ENCODE data around the gene DPP4. TPM values are rescaled to one million over a fixed set of nuclear protein-coding genes. Genes with fewer than 3 reads are reported as not detected.

The DPP4 gene
- total and polyA plus RNA-seq, 7 experiments from 2014 or later = 35.7 to 188 (median 48.9) TPM

DNA sequence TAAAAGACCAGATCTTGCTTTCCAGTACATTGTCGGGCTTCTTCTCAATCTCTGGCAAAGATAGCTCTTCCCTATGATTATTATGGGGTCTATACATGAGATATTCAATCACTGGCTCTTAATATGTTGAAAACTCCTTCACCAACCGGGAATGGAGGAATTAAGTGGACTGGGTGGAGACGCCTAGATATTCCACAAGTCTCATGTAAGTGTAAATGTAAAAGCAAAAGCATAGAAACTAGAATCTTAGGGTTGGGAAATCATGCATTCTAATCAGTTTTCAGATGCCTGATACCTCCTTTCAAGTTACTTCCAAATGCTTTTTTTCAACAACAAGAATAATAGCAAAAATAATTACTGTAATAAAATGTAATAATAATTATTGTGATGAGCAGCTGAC lies 38.0 kb downstream of the DPP4 start:
- Mint-ChIP-seq H3K9me3 (peaks cover 0 to 3% (median 0%) of the 10 kb centered on the region in 11 donors), H3K36me3 (peaks cover 26 to 76% (median 58%) of the 10 kb centered on the region in 5 donors), H3K27ac (no peak overlapping the region), H3K4me1 (peaks cover 0 to 32% (median 12%) of the 10 kb centered on the region in 7 donors), H3K4me3 (no peak overlapping the region), H3K27me3 (no peaks in the 10 kb centered on the region)
- no peak for DNase-seq
- no peak overlapping the region for H3K27ac ChIP-seq (ENCODE audit: low read depth, low read length)
- intact Hi-C loops (cut with micrococcal nuclease) = loop anchor here in 1 of 2 donors (2.0 kb wide), 1 partner anchor 15 kb away; no protein-coding TSS in a partner anchor
- H3K9me3 ChIP-seq (ENCODE audit: control insufficient read depth in 2 of 3, low read length in 3 of 3) = no peaks in the 10 kb centered on the region
- H3K4me1 ChIP-seq (ENCODE audit: control insufficient read depth in 2 of 2, insufficient read depth in 2 of 2, low read length in 2 of 2) = no peaks in the 10 kb centered on the region
- H3K36me3 ChIP-seq (ENCODE audit: control insufficient read depth in 2 of 3, insufficient read depth in 3 of 3, low read length in 3 of 3) = peaks cover 0 to 40% (median 3%) of the 10 kb centered on the region in 3 experiments
- H3K27me3 ChIP-seq (ENCODE audit: control insufficient read depth in 2 of 2, insufficient read depth in 2 of 2, low read length in 2 of 2) = no peaks in the 10 kb centered on the region
- ATAC-seq = no peak
- POLR2A ChIA-PET = no interaction called here
- no peak overlapping the region for H3K4me3 ChIP-seq (ENCODE audit: low read length)
- CTCF ChIA-PET = no interaction called here

DNA sequence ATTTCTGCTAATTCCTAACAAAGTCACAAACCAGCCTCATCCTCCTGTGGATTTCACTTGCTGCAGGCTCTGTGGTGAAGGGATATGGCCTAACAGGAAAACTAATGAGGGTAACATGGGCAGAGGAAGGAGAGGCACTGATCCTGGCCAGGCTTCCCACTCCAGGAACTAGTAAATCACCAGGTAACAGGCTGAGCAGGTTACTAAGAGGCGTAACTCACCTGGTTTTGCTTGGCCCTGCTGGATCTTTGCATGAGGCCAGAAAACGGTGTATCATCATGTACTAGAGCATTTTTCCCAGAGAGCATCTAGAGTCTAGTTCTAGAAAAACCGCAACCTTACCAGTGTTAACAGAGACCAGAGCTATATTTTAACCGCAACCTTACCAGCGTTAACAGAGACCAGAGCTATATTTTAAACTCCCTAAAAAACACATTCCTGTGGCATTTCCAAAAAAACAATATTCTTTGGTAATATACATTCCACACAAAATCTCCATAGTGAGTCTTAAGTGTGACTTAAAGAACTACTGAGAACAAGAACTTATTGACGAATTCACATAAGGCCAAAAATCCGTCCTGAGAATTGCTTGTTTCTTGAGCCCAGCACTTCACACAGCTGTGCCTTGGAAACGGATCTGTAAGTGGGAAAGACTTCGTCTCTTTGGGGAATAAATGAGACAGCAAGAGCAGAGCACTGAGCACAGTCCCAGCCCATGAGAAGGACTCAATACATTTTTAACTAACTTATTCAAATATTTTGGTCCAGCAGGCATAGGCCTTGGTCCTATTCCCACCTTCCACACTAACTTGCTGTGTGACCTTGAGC lies 43.4 kb downstream of the DPP4 start:
- H3K27ac Mint-ChIP-seq = peak overlapping the region in 8 of 9 donors; percentile 7 to 69 (median 38)
- no peaks in the 10 kb centered on the region for H3K27me3 ChIP-seq (ENCODE audit: control insufficient read depth in 2 of 2, insufficient read depth in 2 of 2, low read length in 2 of 2)
- no peaks in the 10 kb centered on the region for H3K9me3 Mint-ChIP-seq
- peaks cover 23 to 81% (median 68%) of the 10 kb centered on the region in 5 donors for H3K36me3 Mint-ChIP-seq
- H3K4me3 Mint-ChIP-seq = no peak overlapping the region
- no peak for ATAC-seq
- intact Hi-C loops (cut with micrococcal nuclease) = no loop called here
- H3K4me1 Mint-ChIP-seq = peaks cover under 1 to 36% (median 20%) of the 10 kb centered on the region in 7 donors
- no peaks in the 10 kb centered on the region for H3K9me3 ChIP-seq (ENCODE audit: control insufficient read depth in 2 of 3, low read length in 3 of 3)
- H3K4me1 ChIP-seq (ENCODE audit: control insufficient read depth in 2 of 2, insufficient read depth in 2 of 2, low read length in 2 of 2) = no peaks in the 10 kb centered on the region
- ChIA-PET CTCF (interaction anchor here (0.6 kb wide), 1 partner anchor 21 kb away, joined by 7 read pairs; no protein-coding TSS in a partner anchor), POLR2A (interaction anchor here (2.2 kb wide), 1 partner anchor 8 kb away, joined by 6 read pairs; no protein-coding TSS in a partner anchor)
- no peak overlapping the region for H3K27ac ChIP-seq (ENCODE audit: low read depth, low read length)
- H3K36me3 ChIP-seq (ENCODE audit: control insufficient read depth in 2 of 3, insufficient read depth in 3 of 3, low read length in 3 of 3) = peaks cover 0 to 43% (median 3%) of the 10 kb centered on the region in 3 experiments
- no peak overlapping the region for H3K4me3 ChIP-seq (ENCODE audit: low read length)
- H3K27me3 Mint-ChIP-seq = no peaks in the 10 kb centered on the region
- no peak for DNase-seq

DNA sequence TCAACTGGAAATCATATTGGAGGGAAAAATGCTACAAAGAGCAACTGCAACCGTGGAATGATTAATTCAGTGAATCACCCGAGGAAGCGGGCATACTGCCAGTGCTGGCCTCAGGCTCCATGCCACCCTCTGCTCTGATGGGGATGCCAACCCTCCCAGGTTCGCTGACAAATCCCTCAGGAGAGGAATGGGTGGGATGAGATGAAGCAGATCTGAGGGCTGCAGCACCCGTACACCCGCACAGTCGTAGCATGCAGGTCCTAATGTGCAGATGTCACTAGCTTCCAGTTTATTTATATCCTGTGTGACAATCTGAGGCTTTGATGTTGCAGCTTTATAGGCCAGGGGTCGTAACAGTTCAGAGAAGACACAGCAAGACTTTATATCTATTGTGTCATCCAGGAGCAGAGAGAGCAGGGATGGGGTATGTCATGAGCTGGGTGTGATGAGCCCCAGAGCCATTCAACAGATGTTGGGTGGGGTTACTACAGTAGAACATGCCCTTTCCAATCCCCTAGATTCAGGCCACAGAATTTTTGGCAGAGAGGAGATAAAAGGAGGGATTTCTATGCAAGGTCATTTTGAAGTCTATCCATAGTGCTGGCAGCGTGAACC lies 44.6 kb downstream of the DPP4 start:
- no peak overlapping the region for H3K4me3 Mint-ChIP-seq
- H3K27ac Mint-ChIP-seq = peak overlapping the region in 7 of 9 donors; percentile 19 to 70 (median 46)
- POLR2A ChIA-PET = interaction anchor here (0.6 to 7.3 kb wide), 2 partner anchors 16 to 36 kb away, joined by 5 to 52 read pairs; no protein-coding TSS in a partner anchor
- Histone ChIP-seq H3K27me3 (ENCODE audit: control insufficient read depth in 2 of 2, insufficient read depth in 2 of 2, low read length in 2 of 2) (no peaks in the 10 kb centered on the region), H3K4me3 (ENCODE audit: low read length) (no peak overlapping the region), H3K4me1 (ENCODE audit: control insufficient read depth in 2 of 2, insufficient read depth in 2 of 2, low read length in 2 of 2) (peaks cover 0 to 7% of the 10 kb centered on the region in 2 donors), H3K36me3 (ENCODE audit: control insufficient read depth in 2 of 3, insufficient read depth in 3 of 3, low read length in 3 of 3) (peaks cover 0 to 38% (median 3%) of the 10 kb centered on the region in 3 experiments), H3K9me3 (ENCODE audit: control insufficient read depth in 2 of 3, low read length in 3 of 3) (no peaks in the 10 kb centered on the region), H3K27ac (ENCODE audit: low read depth, low read length) (no peak overlapping the region)
- CTCF ChIA-PET = no interaction called here
- H3K36me3 Mint-ChIP-seq = peaks cover 19 to 80% (median 67%) of the 10 kb centered on the region in 5 donors
- intact Hi-C loops (cut with micrococcal nuclease) = no loop called here
- no peaks in the 10 kb centered on the region for H3K27me3 Mint-ChIP-seq
- H3K4me1 Mint-ChIP-seq = peaks cover 5 to 45% (median 32%) of the 10 kb centered on the region in 7 donors
- no peaks in the 10 kb centered on the region for H3K9me3 Mint-ChIP-seq
- DNase-seq (no peak), ATAC-seq (no peak)

DNA sequence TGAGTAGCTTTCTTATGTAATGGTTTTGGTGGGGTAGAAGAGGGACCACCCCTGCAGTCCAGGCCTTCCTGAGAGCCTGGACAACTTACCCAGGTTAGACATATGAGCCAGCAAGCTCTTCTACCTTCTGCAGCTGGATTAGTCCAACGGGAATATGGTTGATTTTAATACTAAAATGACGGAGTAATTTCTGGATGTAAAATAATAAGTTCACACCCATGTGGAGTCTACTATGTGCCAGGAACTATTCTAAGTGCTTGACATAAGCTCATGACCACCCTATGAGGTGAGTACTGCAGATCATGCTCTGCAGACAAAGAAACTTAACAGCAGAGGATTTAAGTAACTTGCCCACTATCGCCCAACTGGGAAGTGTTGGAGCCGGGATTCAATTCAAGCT lies 45.5 kb downstream of the DPP4 start:
- Histone ChIP-seq H3K36me3 (ENCODE audit: control insufficient read depth in 2 of 3, insufficient read depth in 3 of 3, low read length in 3 of 3) (peaks cover 0 to 37% (median 3%) of the 10 kb centered on the region in 3 experiments), H3K27me3 (ENCODE audit: control insufficient read depth in 2 of 2, insufficient read depth in 2 of 2, low read length in 2 of 2) (no peaks in the 10 kb centered on the region), H3K4me1 (ENCODE audit: control insufficient read depth in 2 of 2, insufficient read depth in 2 of 2, low read length in 2 of 2) (peaks cover 0 to 12% of the 10 kb centered on the region in 2 donors), H3K9me3 (ENCODE audit: control insufficient read depth in 2 of 3, low read length in 3 of 3) (no peaks in the 10 kb centered on the region), H3K4me3 (ENCODE audit: low read length) (no peak overlapping the region), H3K27ac (ENCODE audit: low read depth, low read length) (no peak overlapping the region)
- Mint-ChIP-seq H3K4me1 (peaks cover 6 to 53% (median 41%) of the 10 kb centered on the region in 7 donors), H3K27ac (peak overlapping the region in 3 of 9 donors; percentile 4 to 78 (median 22)), H3K4me3 (no peak overlapping the region), H3K36me3 (peaks cover 20 to 82% (median 63%) of the 10 kb centered on the region in 5 donors), H3K9me3 (no peaks in the 10 kb centered on the region), H3K27me3 (no peaks in the 10 kb centered on the region)
- POLR2A ChIA-PET = interaction anchor here (7.3 kb wide), 1 partner anchor 15 kb away, joined by 52 read pairs; no protein-coding TSS in a partner anchor
- intact Hi-C loops (cut with micrococcal nuclease) = no loop called here
- CTCF ChIA-PET = interaction anchor here (0.7 kb wide), 1 partner anchor 43 kb away, joined by 3 read pairs; no protein-coding TSS in a partner anchor
- ATAC-seq (no peak), DNase-seq (no peak)

DNA sequence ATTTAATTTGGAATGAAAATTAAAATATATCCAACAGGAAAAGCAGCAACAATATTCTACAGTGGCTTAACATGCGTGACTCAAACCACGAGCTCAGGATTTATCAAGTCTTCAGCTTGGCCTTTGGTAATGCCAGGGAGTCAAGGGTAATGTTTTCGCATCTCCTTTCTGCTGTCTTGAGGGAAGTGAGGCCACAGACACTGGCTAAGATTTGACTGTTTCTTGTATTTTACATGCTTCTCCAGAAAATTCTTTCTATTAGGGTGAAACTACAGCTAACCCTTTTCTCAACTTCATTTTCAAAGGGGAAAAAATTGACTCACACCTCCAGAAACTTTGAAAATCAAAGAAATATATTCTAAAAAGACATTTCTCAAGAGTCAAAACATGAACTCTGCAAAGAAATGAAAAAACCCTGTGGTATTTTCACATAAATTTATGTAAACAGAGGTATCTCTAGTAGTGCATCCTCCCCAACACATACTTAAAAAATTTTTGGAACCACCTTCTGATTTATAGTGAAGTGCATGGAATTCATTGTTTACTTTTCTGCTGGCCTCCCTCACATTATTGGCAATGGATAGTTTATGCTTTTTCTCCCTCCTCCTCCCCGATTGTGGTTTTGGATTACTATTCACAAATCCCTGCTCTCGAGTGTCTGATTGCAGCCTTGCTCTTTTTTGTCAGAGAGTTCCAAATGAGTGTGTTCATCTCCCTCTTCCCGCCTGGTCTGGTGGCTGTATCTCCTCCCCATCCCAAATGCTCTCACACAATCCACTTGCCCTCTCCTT lies 48.7 kb downstream of the DPP4 start:
- POLR2A ChIA-PET = interaction anchor here (0.6 to 7.3 kb wide), 3 partner anchors 12 to 29 kb away, joined by 4 to 52 read pairs (median 4); no protein-coding TSS in a partner anchor
- intact Hi-C loops (cut with micrococcal nuclease) = no loop called here
- peaks cover 20 to 77% (median 65%) of the 10 kb centered on the region in 7 donors for H3K4me1 Mint-ChIP-seq

More for the DNA sequence above, 48.7 kb downstream of the DPP4 start:
- Mint-ChIP-seq H3K4me3 (peak overlapping the region in 3 of 10 donors; percentile 4 to 45 (median 11)), H3K9me3 (peaks cover 0 to 4% (median 0%) of the 10 kb centered on the region in 11 donors), H3K36me3 (peaks cover 9 to 74% (median 48%) of the 10 kb centered on the region in 5 donors), H3K27me3 (no peaks in the 10 kb centered on the region), H3K27ac (peak overlapping the region in 8 of 9 donors; percentile 48 to 93 (median 62))
- H3K4me1 ChIP-seq (ENCODE audit: control insufficient read depth in 2 of 2, insufficient read depth in 2 of 2, low read length in 2 of 2) = peaks cover 0 to 27% of the 10 kb centered on the region in 2 donors
- no peak overlapping the region for H3K4me3 ChIP-seq (ENCODE audit: low read length)
- no peaks in the 10 kb centered on the region for H3K27me3 ChIP-seq (ENCODE audit: control insufficient read depth in 2 of 2, insufficient read depth in 2 of 2, low read length in 2 of 2)
- no peak for ATAC-seq
- H3K36me3 ChIP-seq (ENCODE audit: control insufficient read depth in 2 of 3, insufficient read depth in 3 of 3, low read length in 3 of 3) = peaks cover 0 to 7% (median 0%) of the 10 kb centered on the region in 3 experiments
- DNase-seq = no peak
- H3K9me3 ChIP-seq (ENCODE audit: control insufficient read depth in 2 of 3, low read length in 3 of 3) = no peaks in the 10 kb centered on the region
- CTCF ChIA-PET = interaction anchor here (0.6 to 1.8 kb wide), 2 partner anchors 14 to 41 kb away, joined by 3 to 5 read pairs; no protein-coding TSS in a partner anchor
- H3K27ac ChIP-seq (ENCODE audit: low read depth, low read length) = no peak overlapping the region

Data from naive thymus-derived CD4-positive, alpha-beta T cell (primary cell).